ENCODE data around the gene PRMT2. TPM values are rescaled to one million over a fixed set of nuclear protein-coding genes. Genes with fewer than 3 reads are reported as not detected.

PRMT2 gene
- total RNA-seq, 4 donors from 2014 or later, result 102 to 113 (median 107) TPM

- peak within 1 kb of the TSS; percentile 53 for H3K27ac ChIP-seq
- WGBS, result 62% methylated on average over 15 of the region's 15 CpGs
- no peaks in the 10 kb centered on the region for H3K27me3 ChIP-seq
- DNase-seq (ENCODE audit: low spot score in 2 of 2), result peak in 1 of 2 donors; percentile 54
- peaks cover 8% of the 10 kb centered on the region for H3K4me1 ChIP-seq
- no peaks in the 10 kb centered on the region for H3K36me3 ChIP-seq
- H3K4me3 ChIP-seq, result no peak within 1 kb of the TSS
- no peaks in the 10 kb centered on the region for H3K9me3 ChIP-seq
- TF ChIP-seq EP300 (IDR thresholded peaks at IDR 0.05) (no peak), POLR2A (IDR thresholded peaks at IDR 0.05) (no peak), POLR2AphosphoS5 (IDR thresholded peaks at IDR 0.05) (no peak), CTCF (IDR thresholded peaks at IDR 0.05) (no peak)
Measured at GRCh38 chr21:46604975-46605766, 30.3 kb upstream of the PRMT2 start, which contains the start of gene S100B. Gene S100B (minus strand): TSS chr21:46605082. CDS start chr21:46602415, 2,667 bp downstream.

GRCh38 chr21:46605767-46606426 is 29.6 kb upstream of the PRMT2 start:
- Histone ChIP-seq H3K9me3 (no peaks in the 10 kb centered on the region), H3K27ac (peak overlapping the region; percentile 53), H3K4me3 (no peak overlapping the region), H3K4me1 (peaks cover 8% of the 10 kb centered on the region), H3K27me3 (no peaks in the 10 kb centered on the region), H3K36me3 (no peaks in the 10 kb centered on the region)
- DNase-seq (ENCODE audit: low spot score in 2 of 2), result peak in 1 of 2 donors; percentile 55
- TF ChIP-seq POLR2A (IDR thresholded peaks at IDR 0.05) (no peak), EP300 (IDR thresholded peaks at IDR 0.05) (no peak), CTCF (IDR thresholded peaks at IDR 0.05) (no peak), POLR2AphosphoS5 (IDR thresholded peaks at IDR 0.05) (no peak)
- 66% methylated on average over 13 of the region's 14 CpGs for WGBS

- 70% methylated on average over 3 of the region's 7 CpGs for WGBS
- no peaks in the 10 kb centered on the region for H3K27me3 ChIP-seq
- H3K9me3 ChIP-seq, result no peaks in the 10 kb centered on the region
- peak in 1 of 2 donors; percentile 37 for DNase-seq (ENCODE audit: low spot score in 2 of 2)
- H3K4me3 ChIP-seq, result no peak overlapping the region
- H3K27ac ChIP-seq, result peak overlapping the region; percentile 3
- peaks cover 8% of the 10 kb centered on the region for H3K4me1 ChIP-seq
- no peaks in the 10 kb centered on the region for H3K36me3 ChIP-seq
- no peak for TF ChIP-seq CTCF (IDR thresholded peaks at IDR 0.05)
- TF ChIP-seq EP300 (IDR thresholded peaks at IDR 0.05), result no peak
- no peak for TF ChIP-seq POLR2A (IDR thresholded peaks at IDR 0.05)
- no peak for TF ChIP-seq POLR2AphosphoS5 (IDR thresholded peaks at IDR 0.05)
Measured at GRCh38 chr21:46606427-46606813, 29.1 kb upstream of the PRMT2 start.

GRCh38 chr21:46607636-46608035 is 27.8 kb upstream of the PRMT2 start:
- no peak for DNase-seq (ENCODE audit: low spot score in 2 of 2)
- Histone ChIP-seq H3K27me3 (no peaks in the 10 kb centered on the region), H3K9me3 (no peaks in the 10 kb centered on the region), H3K4me1 (peaks cover 8% of the 10 kb centered on the region), H3K27ac (no peak overlapping the region), H3K36me3 (no peaks in the 10 kb centered on the region), H3K4me3 (no peak overlapping the region)
- TF ChIP-seq POLR2AphosphoS5 (IDR thresholded peaks at IDR 0.05), result no peak
- no peak for TF ChIP-seq CTCF (IDR thresholded peaks at IDR 0.05)
- TF ChIP-seq EP300 (IDR thresholded peaks at IDR 0.05), result no peak
- TF ChIP-seq POLR2A (IDR thresholded peaks at IDR 0.05), result no peak
- WGBS, result 89% methylated on average over 2 of the region's 2 CpGs

- TF ChIP-seq EP300 (IDR thresholded peaks at IDR 0.05) (no peak), POLR2A (IDR thresholded peaks at IDR 0.05) (no peak)
- no peak for DNase-seq (ENCODE audit: low spot score in 2 of 2)
- WGBS, result 82% methylated on average over 3 of the region's 3 CpGs
Measured at GRCh38 chr21:46608672-46609111, 26.8 kb upstream of the PRMT2 start.

More at GRCh38 chr21:46608672-46609111, 26.8 kb upstream of the PRMT2 start:
- no peaks in the 10 kb centered on the region for H3K9me3 ChIP-seq
- H3K27ac ChIP-seq, result no peak overlapping the region
- H3K27me3 ChIP-seq, result no peaks in the 10 kb centered on the region
- H3K4me1 ChIP-seq, result peaks cover 8% of the 10 kb centered on the region
- no peaks in the 10 kb centered on the region for H3K36me3 ChIP-seq
- H3K4me3 ChIP-seq, result no peak overlapping the region
